Mesothelial cell of epicardium (in vitro differentiated cells): ENCODE measurements around the gene PRKCA. TPM values are rescaled to one million over a fixed set of nuclear protein-coding genes. Genes with fewer than 3 reads are reported as not detected.
A peak's percentile ranks its signal among the peaks of the same experiment; 100 is the strongest.

ENCODE experiments used
- DNase-seq, 2 experiments: peaks; one replicate each; pipeline ENCODE4 v3.0.0; 2021; ENCODE audit warnings: low spot score in 2 of 2; ENCODE audit not compliant: unreplicated experiment in 2 of 2
- H3K27ac Mint-ChIP-seq: 2 replicates; pipeline ENCODE4 v1.8.0; 2021; ENCODE audit warnings: mixed read lengths
- H3K27me3 Mint-ChIP-seq: 2 replicates; pipeline ENCODE4 v1.8.0; 2021; ENCODE audit warnings: low read depth, mixed read lengths
- H3K36me3 Mint-ChIP-seq: 2 replicates; pipeline ENCODE4 v1.8.0; 2021; ENCODE audit warnings: mixed read lengths
- H3K4me1 Mint-ChIP-seq: 2 replicates; pipeline ENCODE4 v1.8.0; 2021; ENCODE audit warnings: mixed read lengths
- H3K4me3 Mint-ChIP-seq: 2 replicates; pipeline ENCODE4 v1.8.0; 2021; ENCODE audit warnings: mild to moderate bottlenecking, moderate library complexity, mixed read lengths
- H3K9me3 Mint-ChIP-seq: 2 replicates; pipeline ENCODE4 v1.8.0; 2021; ENCODE audit warnings: mixed read lengths
- CTCF ChIP-seq: fragments of 200-600 bp; sonication (generic); IDR thresholded peaks from one replicate; pipeline ENCODE4 v1.5.0; 2021; ENCODE audit warnings: antibody characterized with exemption; ENCODE audit not compliant: unreplicated experiment
- total RNA-seq: library from RNA; stranded (reverse); gene quantifications from 3 replicates; pipeline ENCODE4 v1.2.1, GENCODE V29; 2021

The PRKCA gene
- total RNA-seq, 1 donor from 2014 or later: 15.2 TPM

DNA sequence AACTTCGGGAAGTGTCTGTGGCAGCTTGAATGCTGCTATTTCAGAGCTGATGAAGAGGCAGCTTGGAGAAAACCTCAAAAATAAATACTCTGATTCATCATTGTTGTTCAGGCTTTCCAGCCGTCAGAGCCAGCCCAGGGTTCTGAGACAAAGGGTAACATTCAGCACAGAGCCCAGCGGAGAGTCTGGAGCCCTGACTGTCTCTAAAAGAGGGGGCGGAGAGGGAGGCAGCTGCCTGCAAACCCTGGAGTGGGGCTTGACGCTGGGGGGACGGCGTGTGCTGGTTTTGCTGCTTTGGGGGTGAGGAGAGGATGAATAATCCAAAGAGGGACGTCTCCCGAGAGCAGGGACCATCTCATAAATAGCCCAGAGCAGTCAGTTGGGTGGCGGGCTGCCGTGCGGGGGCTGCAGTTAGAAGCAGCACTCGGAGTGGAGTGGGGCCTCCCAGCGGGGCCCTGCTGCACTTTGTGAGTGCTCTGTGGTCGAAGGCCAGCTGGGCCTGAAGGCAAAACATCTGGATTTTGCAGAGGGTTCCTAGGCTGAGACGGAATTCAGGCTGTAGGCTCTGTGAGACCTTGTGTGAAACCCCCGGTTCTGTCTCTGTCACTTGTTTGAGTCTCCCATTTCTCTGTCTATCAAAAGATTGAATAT is 237.8 kb downstream of the PRKCA start:
- peaks cover under 1% of the 10 kb centered on the region for H3K9me3 Mint-ChIP-seq
- DNase-seq: no peak
- H3K4me1 Mint-ChIP-seq: peaks cover 54% of the 10 kb centered on the region
- H3K36me3 Mint-ChIP-seq: no peaks in the 10 kb centered on the region
- peak overlapping the region; percentile 15 for H3K27ac Mint-ChIP-seq
- H3K27me3 Mint-ChIP-seq: peaks cover 8% of the 10 kb centered on the region
- H3K4me3 Mint-ChIP-seq: no peak overlapping the region
- TF ChIP-seq CTCF: no peak

GRCh38 chr17:66541461-66542128 is 239.2 kb downstream of the PRKCA start:
- Mint-ChIP-seq H3K4me3 (no peak overlapping the region), H3K27me3 (peaks cover 8% of the 10 kb centered on the region), H3K4me1 (peaks cover 46% of the 10 kb centered on the region), H3K9me3 (peaks cover 14% of the 10 kb centered on the region), H3K27ac (peak overlapping the region; percentile 9), H3K36me3 (peaks cover 9% of the 10 kb centered on the region)
- DNase-seq: no peak
- TF ChIP-seq CTCF: no peak

DNA sequence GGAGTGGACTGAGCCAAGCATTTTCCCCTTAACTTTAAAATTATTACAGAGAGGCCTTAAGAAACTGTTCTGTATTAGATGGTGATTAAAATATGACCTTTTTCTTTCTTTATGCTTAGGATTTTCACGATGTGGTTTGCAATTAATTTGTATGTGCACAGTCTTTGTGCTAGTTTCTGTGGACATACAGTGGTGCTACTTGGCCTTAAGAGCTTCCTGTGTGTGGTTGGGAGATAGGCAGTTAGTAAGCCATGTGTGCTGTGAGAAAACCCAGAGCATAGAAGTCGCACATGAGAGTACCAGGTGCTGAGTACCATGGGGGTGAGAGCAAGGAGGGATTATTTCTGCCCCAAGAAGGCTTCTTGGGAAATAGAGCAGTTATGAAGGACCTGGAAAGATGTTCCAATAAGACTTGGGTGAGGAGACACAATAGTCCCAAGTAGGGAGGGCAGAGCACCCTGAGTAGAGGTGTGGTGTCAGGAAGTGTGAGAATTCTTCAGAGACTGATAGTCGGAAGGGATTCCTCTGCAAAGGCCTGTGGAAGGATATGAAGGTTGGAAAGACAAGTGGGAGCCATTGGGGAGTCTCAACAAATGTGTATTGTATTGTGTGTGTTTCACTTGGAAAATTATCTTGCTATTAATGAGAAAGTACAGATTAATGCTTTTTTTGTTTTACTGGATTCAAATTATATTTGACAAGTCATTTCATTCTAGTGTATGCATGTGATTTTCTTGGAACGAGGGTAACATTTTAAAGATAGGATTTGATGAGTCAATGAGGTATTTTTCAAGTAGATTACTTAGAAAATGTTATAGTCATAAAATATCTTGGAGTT is 239.9 kb downstream of the PRKCA start:
- peaks cover 5% of the 10 kb centered on the region for H3K27me3 Mint-ChIP-seq
- H3K9me3 Mint-ChIP-seq: peaks cover 20% of the 10 kb centered on the region
- peak overlapping the region; percentile 87 for H3K27ac Mint-ChIP-seq
- DNase-seq: no peak
- peaks cover 12% of the 10 kb centered on the region for H3K36me3 Mint-ChIP-seq
- TF ChIP-seq CTCF: no peak
- peaks cover 46% of the 10 kb centered on the region for H3K4me1 Mint-ChIP-seq
- no peak overlapping the region for H3K4me3 Mint-ChIP-seq

DNA sequence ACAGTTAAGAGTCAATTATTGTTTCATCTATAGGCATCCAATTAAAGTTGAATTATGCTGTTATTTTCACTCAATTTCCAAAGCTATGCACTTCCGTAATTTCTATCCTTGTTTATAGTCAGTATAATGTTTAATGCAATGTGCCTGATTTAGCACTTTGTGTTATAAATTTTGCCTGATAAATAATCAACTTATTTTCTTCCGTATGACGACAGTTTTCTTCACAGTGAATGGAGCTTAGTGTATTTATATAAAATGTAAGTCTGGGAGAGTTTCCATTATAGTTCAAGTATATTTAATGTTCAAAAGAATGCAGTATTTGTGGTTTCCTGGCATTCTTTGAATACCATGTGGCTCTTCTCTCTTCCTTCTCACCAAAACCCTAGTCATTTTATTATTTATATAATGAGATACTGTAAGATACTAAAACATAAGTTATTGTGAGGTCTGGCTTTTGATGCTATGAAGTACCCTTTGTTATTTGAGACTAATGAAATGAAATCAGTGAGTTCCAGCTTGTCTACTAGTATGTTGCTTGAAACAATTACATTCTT is 240.6 kb downstream of the PRKCA start:
- Mint-ChIP-seq H3K4me3 (no peak overlapping the region), H3K9me3 (peaks cover 24% of the 10 kb centered on the region), H3K36me3 (peaks cover 12% of the 10 kb centered on the region), H3K27me3 (peaks cover 3% of the 10 kb centered on the region), H3K27ac (peak overlapping the region; percentile 87), H3K4me1 (peaks cover 49% of the 10 kb centered on the region)
- DNase-seq: no peak
- TF ChIP-seq CTCF: no peak

DNA sequence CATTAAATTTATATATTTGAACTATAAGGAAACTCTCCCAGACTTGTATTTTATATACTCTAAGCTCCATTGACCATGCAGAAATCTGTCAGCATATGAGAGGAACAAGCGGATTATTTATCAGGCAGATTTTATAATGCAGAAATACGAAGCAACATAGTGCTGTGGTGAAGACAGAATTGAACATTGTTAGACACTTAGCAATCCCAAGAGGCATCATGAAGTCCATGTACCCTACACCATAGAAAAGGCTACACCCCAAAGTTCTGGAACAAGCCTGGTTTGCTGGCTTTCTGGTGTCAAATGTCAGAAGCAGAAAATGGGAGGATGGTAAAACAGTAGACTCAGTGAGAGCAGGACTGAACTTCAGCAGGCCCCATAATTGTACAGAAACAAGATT is 241.1 kb downstream of the PRKCA start:
- Mint-ChIP-seq H3K4me1 (peaks cover 49% of the 10 kb centered on the region), H3K36me3 (peaks cover 12% of the 10 kb centered on the region), H3K27ac (peak overlapping the region; percentile 87), H3K4me3 (no peak overlapping the region), H3K27me3 (peaks cover 2% of the 10 kb centered on the region), H3K9me3 (peaks cover 24% of the 10 kb centered on the region)
- no peak for DNase-seq
- TF ChIP-seq CTCF: no peak
